NCI-H446 (cell line): ENCODE data around the gene MCF2L2.

ENCODE experiments used
- DNase-seq, 2 experiments: peaks; one replicate each; lab custom pipeline; 2025; lab: John Stamatoyannopoulos, UW

Gene MCF2L2

DNA sequence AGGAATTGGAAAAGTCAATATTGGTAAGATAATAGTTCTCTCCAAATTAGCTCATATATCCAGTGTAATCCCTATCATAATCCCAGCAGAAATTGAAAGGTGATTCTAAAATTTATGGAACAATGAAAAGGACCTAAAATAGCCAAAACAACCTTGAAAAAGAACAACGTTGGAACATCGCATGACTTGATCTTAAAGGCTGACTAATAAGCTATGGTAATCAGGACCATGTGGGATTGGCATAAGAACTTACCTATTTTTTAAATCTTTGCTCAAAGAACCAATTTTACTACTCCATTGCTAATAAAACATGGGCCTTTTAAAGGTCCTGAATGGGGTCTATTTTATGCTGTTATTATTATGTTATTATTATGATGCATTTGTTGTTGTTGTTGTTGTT is 134.5 kb downstream of the MCF2L2 start:
- DNase-seq, result no peak

DNA sequence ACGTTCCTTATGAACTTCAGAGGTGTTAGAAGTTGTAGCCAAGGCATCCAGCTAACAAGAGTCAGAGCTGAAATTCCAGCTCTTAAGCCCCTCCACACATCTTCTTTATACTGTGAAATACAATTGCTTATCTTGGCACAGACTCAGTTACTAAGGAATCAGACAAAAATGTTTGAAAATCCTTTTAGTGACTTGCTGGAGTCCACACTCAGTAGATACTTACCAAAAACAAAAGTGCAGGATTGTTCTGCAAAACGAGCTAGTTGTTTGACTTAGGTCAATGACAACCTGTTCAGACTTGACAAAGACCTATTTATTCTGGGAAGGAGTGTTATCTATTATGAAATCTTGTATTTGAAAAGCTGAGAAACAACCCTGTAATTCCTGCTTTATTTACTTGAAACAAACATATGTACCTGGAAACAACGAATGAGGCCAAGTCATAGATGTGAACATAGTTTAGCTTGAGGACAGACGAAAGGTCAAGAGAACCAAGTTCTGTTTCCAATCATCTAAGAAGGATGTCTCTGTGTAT is 136.9 kb downstream of the MCF2L2 start:
- no peak for DNase-seq

DNA sequence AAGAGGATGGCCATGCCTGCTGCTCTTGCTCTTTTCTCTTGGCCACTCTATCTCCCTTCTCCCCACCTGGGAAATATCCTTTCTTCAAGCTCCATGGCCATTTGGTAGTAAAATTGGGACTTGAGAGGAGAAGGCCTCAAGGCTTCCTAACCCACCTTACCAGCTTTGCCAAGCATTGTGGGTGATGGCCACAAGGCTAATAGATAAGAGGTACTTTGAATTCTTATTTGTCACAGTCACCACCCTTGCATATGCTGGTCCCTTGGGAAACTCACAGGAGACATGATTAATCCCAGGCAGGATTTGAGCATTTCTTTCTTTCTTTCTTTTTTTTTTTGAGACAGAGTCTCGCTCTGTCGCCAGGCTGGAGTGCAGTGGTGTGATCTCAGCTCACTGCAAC is 138.2 kb downstream of the MCF2L2 start:
- no peak for DNase-seq

DNA sequence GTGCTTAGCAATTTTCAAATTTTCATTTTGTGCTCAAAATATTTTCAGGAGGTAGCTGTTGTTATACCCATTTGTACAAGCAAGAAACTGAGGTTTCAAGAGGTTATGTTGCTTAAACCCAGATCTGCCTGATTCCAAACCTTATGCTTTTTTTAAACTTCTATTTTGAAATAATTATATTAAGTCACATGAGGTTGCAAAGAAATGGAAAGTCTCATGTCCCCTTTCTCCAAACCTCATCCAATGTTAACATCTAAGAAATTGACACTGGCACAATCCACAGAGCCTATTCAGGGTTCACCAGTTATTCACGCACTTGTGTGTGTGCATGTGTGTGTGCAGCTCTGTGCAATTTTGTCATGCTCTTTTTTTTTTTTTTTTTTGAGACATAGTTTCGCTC is 140.3 kb downstream of the MCF2L2 start:
- DNase-seq, result no peak

DNA sequence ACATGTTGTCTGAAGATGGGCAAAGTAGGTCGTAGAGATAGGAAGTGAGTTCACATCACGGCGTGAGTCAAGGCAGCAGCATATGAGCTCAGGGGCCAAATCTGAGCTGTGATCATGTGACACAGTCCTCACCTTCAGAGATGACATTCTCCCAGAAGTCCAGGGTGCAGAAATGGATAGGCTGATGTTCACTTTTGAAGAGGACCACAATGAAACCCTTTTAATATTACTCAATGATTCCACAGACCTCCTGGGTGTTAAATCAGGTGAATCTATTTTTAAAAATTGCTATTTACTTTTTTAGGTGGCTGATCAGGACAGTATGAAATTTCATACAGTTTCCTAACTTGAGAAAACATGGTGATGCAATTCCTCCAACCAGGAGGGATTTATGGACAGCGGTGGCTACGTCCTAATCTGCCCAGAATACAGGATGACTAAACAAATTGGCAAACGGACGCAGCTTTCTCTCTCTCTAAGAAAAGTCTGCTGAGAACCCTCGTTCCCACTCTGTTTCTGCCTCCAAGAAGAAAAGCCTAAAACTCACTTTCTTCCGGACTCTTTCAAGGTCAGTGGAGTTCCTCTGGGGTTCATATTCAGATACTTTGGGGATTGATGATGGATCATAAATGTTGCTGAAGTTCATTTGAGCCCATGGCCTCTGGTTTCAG is 141.0 kb downstream of the MCF2L2 start:
- DNase-seq, result no peak

DNA sequence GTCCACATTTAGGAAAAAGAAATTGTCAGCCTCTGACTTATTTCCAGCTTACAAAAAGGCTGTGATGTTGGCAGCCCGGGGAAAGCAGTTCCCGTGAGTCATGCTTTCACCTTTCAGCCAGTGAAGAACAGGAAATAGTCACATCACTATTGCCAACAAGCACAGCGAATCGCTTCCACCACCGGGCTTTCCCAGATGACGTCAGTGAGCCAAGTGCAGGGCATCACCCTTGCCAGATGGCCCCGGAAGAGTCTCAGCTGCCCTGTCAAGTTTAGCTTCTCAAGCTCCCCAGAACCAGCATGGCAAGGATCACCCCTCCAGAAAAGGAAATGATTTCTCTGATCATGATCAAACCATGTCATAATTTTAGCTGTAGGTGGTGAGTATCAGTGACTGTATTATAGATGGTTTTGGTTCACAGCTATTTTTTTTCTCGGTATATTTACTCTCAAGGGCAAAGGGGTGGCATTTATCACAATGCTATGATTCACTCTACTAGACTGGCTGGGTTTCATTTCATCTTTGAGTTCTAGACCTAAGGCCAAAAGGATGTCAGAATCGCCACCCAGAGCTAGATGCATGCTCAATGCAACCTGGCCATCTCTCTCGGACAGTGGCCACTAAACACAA is 142.5 kb downstream of the MCF2L2 start:
- DNase-seq, result peak; percentile 76 to 90

DNA sequence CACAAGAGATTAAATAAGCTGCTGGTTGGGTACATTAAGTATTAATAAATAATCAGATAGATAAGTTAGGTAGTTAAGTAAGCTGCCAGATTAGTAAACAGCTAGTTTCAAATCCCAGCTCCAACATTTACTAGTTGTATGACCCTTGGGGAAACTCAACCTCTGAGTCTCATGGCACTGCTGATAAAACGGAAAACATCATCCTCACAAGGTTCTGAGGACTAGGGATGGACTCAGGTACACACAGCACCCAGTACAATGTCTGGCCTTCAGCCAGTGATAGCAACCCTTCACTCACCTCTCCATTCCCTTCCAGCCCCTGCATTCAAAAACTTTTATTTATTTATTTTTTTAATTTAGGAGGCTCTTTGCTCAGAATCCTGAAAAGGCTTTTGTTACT is 143.1 kb downstream of the MCF2L2 start:
- no peak for DNase-seq

DNA sequence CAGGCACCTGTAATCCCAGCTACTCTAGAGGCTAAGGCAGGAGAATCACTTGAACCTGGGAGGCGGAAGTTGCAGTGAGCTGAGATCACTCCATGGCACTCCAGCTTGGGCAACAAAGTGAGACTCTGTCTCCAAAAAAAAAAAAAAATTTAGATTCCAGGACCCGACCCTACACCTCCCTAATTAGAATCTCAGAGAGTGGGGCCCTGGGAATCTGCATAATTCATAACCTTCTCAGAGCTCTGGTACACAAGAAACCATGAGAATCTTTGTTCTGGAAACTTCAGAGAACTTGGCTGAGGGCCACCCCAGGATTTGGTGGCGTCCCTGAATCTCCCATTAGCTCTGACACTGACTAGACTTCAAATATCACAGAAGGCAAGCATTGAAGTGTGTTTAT is 143.8 kb downstream of the MCF2L2 start:
- no peak for DNase-seq

DNA sequence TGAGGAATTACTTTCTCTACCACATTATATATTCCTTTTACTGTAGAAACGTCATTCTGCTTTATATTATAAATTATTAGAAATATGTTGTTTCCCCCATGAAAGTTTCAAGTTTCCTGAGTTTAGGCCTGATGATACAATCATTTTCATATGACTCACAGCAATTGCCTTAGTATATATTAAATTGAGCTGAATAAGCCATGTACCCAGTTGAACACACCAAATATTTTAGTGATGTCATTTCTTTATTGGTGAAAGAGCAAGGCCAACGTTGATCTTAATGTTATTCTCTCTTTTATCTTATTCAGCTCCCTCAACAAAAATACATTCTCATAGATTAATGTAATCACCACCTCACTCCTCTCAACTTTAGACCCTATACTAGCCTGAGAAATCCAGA is 144.5 kb downstream of the MCF2L2 start:
- DNase-seq, result no peak

DNA sequence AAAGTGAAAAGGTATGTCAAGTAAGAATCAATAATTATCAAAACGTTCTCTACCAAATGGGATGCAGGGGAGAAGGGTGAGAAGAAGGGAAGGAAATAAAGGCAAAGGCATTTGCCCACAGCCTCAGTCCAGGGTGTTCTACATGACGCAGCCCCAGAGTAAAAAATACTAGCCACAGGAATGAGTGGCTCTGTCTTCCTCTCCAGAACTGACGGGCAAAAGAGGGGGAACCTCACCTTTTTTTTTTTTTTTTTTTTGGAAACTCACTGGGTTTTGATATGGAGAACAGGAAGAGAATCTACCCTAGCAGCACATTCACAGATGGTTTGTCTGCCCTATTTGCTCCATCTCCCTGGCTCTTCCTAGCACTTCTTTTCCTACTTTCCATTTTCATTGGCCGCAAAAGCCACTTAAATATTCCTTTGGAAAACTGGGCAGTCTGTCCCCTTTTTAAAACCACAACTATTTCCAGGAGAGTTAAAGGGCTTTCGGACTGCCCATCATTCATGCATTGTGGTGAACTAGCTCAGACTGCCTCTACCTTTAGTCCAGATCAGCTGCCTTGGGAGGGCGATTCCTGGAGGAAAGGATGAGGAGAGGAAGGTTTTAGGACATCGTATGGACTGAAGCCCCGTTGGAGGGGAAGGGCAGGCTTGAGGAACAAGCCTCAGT is 147.2 kb downstream of the MCF2L2 start:
- DNase-seq, result no peak

DNA sequence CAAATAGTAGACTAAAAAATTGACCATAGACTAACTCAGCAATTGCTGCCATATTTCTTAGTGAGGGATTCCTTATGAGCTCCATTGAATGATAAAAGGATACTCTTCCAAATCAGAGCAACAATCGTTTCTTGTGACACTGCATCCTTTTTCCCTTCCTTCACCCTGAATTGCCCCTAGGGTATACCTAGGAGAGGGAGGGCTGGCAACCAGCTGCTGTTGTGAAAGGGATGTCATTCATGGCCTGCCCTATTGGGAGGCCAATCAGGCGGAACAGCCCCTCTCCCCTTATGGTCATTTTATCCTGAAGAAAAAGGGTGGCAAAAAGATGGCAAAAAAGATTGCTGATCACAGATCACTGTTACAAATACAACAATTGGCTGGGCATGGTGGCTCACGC is 149.0 kb downstream of the MCF2L2 start:
- no peak for DNase-seq

DNA sequence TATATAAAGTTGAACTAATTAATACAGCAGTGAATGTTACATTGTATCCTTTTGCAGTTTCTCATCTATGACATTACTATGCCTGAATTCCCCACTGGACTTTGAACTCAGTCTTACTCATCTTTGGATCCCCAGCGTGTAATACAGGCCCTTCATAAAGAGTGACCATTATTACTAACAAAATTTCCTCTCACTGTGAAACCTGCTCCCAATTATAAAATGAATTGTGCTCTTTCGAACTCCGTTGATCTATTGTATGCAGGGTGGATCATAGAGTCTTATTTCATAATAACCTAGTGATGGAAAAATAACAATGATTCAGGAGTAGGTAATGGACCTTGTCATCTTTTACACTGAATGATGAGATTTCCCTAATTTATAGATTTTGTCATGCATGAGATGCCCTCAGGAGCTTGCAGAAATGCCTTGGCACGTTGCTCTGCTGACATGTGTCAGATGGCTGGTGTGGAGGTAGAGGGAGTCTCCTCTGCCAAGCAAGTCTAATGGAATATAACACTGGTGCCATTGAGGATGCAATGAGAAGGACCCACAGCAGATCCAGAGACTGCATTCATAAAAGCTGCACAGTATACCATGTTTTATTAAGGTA is 149.8 kb downstream of the MCF2L2 start:
- DNase-seq, result peak; percentile 19 to 62

DNA sequence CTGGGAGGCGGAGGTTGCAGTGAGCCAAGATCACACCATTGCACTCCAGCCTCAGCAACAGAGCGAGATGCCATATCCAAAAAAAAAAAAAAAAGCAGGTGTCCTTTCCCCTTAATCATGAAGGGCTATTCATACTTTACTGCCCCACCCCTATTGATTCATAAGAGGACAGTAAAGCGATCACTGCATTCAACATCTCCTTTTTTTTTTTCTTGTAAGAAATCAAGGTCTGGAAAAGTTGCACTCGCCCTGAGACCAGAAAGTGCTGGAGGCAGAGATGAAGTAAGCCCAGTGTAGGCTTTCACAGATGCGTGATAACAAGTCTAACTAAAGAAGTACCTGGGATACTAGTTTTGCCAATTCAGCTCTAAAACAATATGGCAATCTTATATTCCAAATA is 151.2 kb downstream of the MCF2L2 start:
- no peak for DNase-seq

DNA sequence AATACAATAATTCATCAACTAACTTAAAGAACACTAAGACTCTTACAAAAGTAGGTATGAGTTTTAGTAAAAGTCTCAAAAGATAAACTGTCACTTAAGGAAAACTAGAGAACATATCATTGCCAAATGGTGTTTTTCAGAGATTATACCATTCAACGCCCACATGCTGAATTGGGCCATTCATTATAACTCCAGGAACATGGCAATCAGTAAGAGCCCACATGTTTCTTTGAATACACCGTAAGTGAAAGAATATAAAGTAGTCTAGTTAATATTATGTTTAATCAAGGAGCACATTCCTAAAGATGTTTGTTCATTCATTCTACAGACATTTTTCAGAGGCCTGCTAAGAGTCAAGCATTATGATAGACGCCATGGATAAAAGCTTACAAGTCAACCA is 152.5 kb downstream of the MCF2L2 start:
- no peak for DNase-seq

DNA sequence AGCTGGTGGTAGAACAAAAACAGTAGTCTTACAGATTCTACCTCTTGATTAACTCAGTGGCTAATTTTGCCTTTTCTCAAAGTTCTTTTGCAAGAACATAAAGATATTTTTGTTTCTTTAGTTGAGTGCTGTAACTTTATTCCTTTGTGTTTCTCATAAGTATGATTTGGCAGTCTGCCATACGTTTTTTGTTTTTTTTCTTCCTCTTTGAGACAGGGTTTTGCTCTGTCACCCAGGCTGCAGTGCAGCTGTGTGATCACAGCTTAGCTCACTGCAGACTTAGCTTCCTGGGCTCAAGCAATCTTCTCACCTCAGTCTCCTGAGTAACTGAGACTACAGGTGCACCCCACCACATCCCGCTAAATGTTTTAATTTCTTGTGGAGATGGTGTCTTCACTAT is 153.0 kb downstream of the MCF2L2 start:
- DNase-seq, result peak in 1 of 2 experiments; percentile 21

DNA sequence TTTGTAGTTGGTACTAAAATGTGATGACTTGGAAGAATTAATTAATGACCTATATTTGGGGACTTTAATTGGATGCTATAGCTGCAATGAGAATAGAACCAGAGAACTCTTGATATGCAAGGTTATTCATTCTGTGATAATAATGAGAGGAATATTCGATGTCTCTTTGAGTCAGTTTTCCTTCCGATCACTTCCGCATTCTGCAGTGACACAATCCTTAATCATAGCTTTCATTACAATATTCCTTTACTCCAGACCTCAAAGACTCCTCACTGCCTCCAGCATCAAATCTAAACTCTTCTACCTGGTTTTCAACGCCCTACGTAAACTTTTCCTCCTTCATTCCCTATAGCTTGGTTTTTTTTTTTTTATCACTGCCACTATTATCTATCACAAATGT is 153.8 kb downstream of the MCF2L2 start:
- DNase-seq, result no peak

DNA sequence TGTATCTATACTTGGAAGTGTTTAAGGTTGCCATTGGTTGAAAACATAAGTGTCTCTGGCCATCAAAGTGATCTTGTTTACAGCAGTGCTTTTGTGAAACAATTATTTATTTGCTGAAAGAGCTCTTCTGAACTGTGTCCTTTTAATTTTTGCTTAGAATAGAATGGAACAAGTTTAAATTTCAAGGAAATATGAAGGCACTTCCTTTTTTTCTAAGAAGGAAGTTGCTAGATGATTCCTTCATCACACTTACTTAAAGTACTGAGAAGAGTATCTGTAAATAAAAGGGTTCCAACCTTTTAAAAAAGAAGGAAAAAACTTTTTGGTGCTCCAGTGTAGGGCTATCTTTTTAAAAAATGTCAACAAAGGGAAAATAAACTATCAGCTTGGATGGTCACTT is 155.6 kb downstream of the MCF2L2 start:
- DNase-seq, result no peak

DNA sequence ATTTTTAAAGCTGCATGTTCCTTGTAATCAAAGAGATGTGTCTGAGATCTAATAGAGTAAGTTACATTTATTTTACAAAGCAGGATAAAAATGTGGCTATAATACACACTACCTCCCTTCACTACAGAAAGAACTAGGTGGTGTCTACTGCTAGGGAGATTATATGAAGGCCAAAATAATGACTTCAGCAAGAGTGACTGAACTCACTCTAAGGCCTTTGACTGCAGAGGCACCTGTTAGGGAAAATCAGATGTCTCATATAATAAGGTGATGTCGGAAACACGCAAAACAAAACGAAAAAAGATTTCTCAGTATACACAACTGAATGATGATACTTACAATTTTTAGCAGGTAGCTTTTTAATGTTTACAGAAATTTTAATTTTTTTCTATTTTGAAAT is 156.3 kb downstream of the MCF2L2 start:
- no peak for DNase-seq

DNA sequence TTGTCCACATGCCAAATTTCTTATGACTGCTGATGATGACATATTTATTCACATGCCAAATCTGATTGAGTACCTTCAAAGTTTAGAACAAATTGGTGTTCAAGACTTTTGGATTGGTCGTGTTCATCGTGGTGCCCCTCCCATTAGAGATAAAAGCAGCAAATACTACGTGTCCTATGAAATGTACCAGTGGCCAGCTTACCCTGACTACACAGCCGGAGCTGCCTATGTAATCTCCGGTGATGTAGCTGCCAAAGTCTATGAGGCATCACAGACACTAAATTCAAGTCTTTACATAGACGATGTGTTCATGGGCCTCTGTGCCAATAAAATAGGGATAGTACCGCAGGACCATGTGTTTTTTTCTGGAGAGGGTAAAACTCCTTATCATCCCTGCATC is 158.1 kb downstream of the MCF2L2 start:
- no peak for DNase-seq

DNA sequence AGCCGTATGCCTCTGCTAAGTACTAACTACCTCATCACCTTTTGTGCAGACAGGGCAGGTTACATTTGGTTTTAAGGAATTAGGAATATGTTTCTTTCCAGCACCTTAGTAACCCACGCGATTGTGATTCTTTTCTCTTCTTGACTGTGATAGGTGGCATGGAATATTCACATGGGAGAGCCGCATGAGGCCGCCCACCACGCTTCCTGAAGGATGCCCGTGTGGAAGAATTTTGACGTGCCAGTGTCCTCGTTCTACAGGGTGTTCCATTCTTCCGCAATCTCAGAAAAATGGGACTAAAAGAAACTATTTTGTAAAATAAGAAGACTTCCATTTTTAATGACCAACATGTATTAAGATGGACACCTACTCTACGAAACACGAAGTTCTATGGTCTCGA is 159.1 kb downstream of the MCF2L2 start:
- DNase-seq, result no peak

DNA sequence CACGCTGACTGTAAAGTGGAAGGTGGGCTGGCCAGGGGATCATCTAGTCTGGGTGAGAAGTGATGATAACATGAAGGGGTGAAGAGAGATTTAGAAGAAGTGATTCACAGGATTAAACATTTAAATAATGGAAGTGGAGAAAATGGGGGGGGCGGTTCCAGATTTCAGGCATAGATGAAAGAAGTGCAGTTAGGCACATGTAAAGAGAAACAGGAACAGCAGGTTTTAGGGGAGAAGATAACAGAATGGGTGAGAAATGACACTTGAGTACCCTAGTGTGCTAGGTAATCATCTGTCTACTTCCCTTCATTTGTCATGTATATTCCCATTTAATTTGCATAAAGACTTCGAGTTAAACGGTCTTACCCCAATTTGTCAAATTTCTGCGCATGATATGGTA is 160.1 kb downstream of the MCF2L2 start:
- DNase-seq, result no peak

DNA sequence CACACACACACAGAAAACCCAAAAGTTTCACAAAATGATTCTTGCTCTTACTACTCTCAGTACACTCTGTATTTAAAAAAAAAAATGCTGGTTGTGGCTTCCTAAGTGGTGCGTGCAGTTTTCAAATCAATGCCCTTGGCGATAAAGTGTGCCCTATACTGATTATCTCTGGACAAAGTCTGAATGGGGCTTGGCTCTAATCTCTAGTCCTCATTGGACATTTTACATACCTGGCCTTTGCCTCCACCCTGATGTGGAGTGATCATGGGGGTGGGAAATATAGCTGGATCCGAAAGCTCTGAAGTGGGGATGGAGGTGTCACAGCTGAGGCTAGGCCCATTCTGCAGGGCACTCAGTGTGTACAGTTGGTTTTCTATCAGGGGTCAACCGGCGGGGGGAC is 161.3 kb downstream of the MCF2L2 start:
- DNase-seq, result no peak

DNA sequence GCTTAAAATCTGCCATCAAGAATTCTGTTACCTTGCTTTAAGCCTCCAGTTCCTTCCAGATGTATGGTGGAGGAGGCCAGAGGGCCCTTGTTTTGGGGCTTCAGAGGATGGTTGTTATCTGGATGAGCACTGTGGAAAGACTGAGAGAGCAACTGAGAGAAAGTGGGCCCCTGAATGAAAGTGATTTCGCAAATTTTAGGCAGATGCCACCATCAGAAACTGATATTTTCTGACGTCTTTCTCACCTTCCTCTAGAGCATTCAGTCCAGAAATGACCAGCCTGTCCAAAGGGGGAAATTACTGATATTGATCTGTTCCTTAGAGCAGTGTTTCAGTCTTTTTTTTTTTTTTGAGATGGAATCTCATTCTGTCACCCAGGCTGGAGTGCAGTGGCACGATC is 162.0 kb downstream of the MCF2L2 start:
- no peak for DNase-seq
